ENCODE data around the gene KCNQ2. TPM values are rescaled to one million over a fixed set of nuclear protein-coding genes. Genes with fewer than 3 reads are reported as not detected.

Gene KCNQ2
- total and polyA plus RNA-seq, 9 donors: not detected

DNA sequence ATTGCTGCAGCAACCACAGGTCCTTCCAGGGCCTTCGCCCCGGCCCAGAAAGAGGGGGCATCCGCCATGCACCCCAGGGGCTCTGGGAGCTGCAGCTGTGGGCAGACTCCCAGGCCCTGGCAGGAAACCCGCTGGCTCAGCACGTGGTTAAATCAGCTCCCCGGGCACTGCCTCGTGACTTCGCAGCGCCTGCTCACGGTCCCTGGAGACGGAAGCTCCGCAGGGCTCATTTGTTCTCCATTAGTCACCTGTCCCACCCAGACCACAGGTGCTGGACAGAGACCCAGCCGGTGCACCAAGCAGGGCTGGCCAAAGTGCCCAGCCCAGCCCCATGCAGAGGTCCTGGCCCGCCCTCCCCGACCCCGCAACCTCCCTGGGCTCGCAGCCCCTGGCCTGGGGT, 14.7 kb downstream of the KCNQ2 start:
- no peak overlapping the region for H3K4me3 ChIP-seq
- no peak overlapping the region for H3K27ac ChIP-seq
- intact Hi-C loops (cut with DNase I): no loop called here
- no peak for DNase-seq
- TF ChIP-seq, protein P1, sequence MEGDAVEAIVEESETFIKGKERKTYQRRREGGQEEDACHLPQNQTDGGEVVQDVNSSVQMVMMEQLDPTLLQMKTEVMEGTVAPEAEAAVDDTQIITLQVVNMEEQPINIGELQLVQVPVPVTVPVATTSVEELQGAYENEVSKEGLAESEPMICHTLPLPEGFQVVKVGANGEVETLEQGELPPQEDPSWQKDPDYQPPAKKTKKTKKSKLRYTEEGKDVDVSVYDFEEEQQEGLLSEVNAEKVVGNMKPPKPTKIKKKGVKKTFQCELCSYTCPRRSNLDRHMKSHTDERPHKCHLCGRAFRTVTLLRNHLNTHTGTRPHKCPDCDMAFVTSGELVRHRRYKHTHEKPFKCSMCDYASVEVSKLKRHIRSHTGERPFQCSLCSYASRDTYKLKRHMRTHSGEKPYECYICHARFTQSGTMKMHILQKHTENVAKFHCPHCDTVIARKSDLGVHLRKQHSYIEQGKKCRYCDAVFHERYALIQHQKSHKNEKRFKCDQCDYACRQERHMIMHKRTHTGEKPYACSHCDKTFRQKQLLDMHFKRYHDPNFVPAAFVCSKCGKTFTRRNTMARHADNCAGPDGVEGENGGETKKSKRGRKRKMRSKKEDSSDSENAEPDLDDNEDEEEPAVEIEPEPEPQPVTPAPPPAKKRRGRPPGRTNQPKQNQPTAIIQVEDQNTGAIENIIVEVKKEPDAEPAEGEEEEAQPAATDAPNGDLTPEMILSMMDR (IDR thresholded peaks at IDR 0.05): no peak
- TF ChIP-seq EP300 (IDR thresholded peaks at IDR 0.05): no peak
- TF ChIP-seq POLR2A (IDR thresholded peaks at IDR 0.05): no peak
- H3K9me3 ChIP-seq: no peaks in the 10 kb centered on the region
- peaks cover 4% of the 10 kb centered on the region for H3K4me1 ChIP-seq (ENCODE audit: insufficient read depth)
- no peaks in the 10 kb centered on the region for H3K27me3 ChIP-seq
- no peaks in the 10 kb centered on the region for H3K36me3 ChIP-seq
- WGBS, 3 donors: 40 to 46% (median 43%) methylated on average over 12 to 17 of the region's 17 CpGs

DNA sequence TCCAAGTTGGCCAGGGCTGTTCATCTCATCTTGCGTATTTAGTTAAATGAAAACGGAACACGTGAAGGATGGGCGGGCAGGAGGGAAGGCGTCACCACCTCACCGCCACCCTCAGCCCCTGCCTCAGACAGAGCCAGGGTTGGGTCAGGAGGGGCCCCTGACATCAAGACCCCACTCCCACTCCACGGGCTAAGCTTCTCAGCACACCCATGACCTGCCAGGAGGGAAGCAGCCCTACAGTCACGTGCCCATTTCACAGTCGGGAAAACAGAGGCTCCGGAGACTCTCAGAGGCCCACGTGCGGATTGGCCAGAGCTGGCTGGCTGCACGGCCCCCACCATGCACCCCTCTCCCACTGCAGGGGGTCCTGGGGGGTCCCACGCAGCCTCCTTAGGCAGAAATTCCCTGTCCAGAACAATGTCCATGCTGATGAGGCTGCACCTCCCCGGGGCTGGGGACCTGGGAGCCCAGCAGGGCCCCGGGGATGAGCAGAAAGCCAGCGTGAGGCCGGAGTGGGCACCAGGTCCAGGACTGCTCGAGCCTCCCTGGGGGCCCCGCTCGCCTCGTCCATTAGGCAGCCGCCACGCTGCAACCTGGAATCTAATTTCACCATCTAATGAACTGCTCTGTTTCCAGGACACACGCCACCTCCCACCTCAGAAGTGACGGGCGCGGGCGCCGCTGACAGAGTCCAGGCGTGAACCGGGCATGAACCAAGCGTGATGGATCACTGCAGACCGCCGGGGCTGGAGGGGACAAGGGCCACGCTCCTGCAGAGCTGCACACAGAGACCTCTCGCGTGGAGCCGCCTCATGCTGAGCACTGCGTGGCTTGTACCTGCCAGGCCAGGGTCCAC, 15.8 kb downstream of the KCNQ2 start:
- TF ChIP-seq, protein P1 (IDR thresholded peaks at IDR 0.05): no peak
- TF ChIP-seq EP300 (IDR thresholded peaks at IDR 0.05): no peak
- no peak for TF ChIP-seq POLR2A (IDR thresholded peaks at IDR 0.05)
- H3K36me3 ChIP-seq: no peaks in the 10 kb centered on the region
- H3K4me1 ChIP-seq (ENCODE audit: insufficient read depth): peaks cover 4% of the 10 kb centered on the region
- H3K27me3 ChIP-seq: no peaks in the 10 kb centered on the region
- intact Hi-C loops (cut with DNase I): no loop called here
- H3K27ac ChIP-seq: no peak overlapping the region
- DNase-seq: no peak
- H3K9me3 ChIP-seq: no peaks in the 10 kb centered on the region
- H3K4me3 ChIP-seq: no peak overlapping the region
- WGBS, 3 donors: 15 to 28% (median 17%) methylated on average over 36 to 40 of the region's 40 CpGs

DNA sequence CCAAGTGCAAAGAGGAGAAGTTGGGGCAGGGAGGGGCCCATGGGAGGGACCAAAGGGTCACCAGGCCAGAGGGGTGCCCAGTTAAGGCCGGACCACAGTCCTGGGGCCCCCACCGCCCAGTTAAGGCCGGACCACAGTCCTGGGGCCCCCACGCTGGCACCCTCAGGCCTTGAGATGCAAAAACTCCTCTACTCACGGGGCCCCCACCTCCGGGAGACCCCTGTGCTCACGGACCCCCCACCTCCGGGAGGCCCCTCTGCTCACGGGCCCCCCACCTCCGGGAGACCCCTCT, 16.9 kb downstream of the KCNQ2 start:
- 53 to 76% (median 64%) methylated on average over 5 to 10 of the region's 10 CpGs for WGBS, 3 donors
- DNase-seq: no peak
- TF ChIP-seq EP300 (IDR thresholded peaks at IDR 0.05) (no peak), POLR2A (IDR thresholded peaks at IDR 0.05) (no peak)
- TF ChIP-seq, protein P1 (IDR thresholded peaks at IDR 0.05): no peak
- intact Hi-C loops (cut with DNase I): no loop called here
- Histone ChIP-seq H3K4me3 (no peak overlapping the region), H3K36me3 (no peaks in the 10 kb centered on the region), H3K9me3 (no peaks in the 10 kb centered on the region), H3K27me3 (no peaks in the 10 kb centered on the region), H3K27ac (no peak overlapping the region), H3K4me1 (ENCODE audit: insufficient read depth) (peaks cover 4% of the 10 kb centered on the region)

DNA sequence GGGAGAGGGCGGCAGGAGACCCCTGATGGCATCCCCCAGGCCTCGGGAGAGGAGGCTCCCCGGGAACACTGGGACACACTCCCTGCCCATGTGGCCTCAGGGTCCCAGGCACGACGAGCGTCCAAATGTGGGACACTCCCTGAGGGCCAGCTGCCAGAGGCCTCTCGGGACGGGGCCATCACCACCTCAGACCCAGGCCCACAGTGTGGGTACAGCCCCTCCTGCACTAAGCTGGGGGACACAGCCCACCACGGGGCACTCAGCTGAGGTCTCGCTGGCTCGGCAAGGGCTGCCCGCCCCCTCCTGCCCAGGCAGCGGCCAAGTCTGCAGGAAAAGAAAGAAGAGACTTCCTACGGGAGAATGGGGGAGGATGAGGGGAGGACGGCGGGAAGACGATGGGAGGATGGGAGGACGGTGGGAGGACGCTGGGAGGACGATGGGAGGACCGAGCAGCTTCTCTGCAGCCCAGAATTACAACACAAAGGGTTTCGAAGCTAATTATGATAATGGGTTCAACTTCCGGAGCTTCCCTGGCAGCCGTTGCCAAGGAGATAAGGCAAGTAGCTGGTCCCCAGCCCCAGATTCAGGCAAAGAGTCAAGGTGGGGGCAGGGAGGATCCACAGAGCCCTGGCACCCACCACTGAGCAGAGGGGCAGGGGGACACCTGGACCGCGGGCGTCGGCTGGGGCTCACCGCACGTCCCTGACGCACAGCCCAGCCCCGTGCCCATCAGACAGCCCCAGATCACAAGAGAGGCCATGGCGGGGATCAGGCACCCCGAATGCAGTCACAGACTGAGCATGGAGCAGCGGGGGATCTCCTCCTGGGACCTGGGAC, 17.5 kb downstream of the KCNQ2 start:
- no peak overlapping the region for H3K27ac ChIP-seq
- intact Hi-C loops (cut with DNase I): no loop called here
- no peaks in the 10 kb centered on the region for H3K36me3 ChIP-seq
- no peak overlapping the region for H3K4me3 ChIP-seq
- H3K27me3 ChIP-seq: no peaks in the 10 kb centered on the region
- no peaks in the 10 kb centered on the region for H3K9me3 ChIP-seq
- 12 to 17% (median 15%) methylated on average over 33 to 35 of the region's 35 CpGs for WGBS, 3 donors
- no peak for DNase-seq
- peaks cover 4% of the 10 kb centered on the region for H3K4me1 ChIP-seq (ENCODE audit: insufficient read depth)
- TF ChIP-seq EP300 (IDR thresholded peaks at IDR 0.05): no peak

All from ovary (tissue), 9 donors.